GM21825 (cell line): ENCODE results near the gene DEGS1.
A peak's percentile ranks its signal among the peaks of the same experiment; 100 is the strongest.

Experiments used
- ATAC-seq: cut with Tn5 transposase; IDR thresholded peaks from one replicate; pipeline ENCODE4 v1.9.1; 2021; ENCODE audit warnings: mild to moderate bottlenecking, moderate library complexity; ENCODE audit not compliant: unreplicated experiment

The DEGS1 gene

GRCh38 chr1:224182866-224183590 is at the start of gene DEGS1:
TSS of gene DEGS1 (plus strand) at chr1:224183240. CDS start at chr1:224183337, 97 bp downstream.
- ATAC-seq, result peak; percentile 65

DNA sequence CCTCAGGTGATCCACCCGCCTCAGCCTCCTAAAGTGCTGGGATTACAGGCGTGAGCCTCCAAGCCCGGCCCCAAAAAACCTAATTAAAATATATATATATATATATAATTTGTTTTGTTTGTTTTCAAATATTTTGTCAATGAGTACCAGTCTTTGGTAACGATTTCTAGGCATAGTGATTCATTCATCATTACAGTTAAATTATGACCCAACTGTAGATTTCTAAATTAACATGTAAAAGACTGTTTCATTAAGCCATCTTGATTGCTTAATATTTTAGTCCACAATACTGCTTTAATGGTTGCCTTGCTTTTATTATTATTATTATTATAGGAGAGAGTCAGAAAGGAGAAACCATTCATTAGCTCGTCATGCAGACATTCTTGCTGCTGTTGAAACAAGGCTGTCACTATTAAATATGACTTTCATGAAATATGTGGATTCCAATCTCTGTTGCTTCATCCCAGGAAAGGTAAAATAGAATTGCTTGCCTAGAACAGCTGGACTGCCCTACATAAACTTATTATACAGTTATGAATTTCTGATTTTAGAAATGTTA is 49.2 kb upstream of the DEGS1 start:
- ATAC-seq, result no peak

DNA sequence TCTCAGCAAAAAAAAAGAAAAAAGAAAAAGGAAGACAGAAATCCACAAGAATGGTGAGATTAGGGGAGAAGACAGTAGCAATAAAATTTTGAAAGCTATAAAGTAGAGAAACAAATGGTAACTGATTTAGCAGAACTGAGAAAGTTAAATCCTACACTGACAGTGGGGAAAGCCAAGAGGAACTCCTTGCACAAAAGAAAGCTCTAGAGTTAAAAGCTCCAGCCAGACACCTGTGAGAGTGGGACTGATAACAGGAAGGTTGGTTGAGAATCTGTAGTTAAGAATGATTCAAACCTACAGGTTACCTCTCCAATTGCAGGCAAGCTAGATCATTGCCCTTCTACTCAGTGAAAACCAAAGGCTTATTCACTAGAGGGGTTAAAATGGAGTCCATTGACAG is 45.5 kb upstream of the DEGS1 start:
- no peak for ATAC-seq

GRCh38 chr1:224138198-224138597 is 44.8 kb upstream of the DEGS1 start:
- ATAC-seq, result no peak

- ATAC-seq, result no peak
These were observed 41.3 kb upstream of the DEGS1 start for GRCh38 chr1:224141693-224142092.

- ATAC-seq, result no peak
These were observed 33.3 kb upstream of the DEGS1 start for GRCh38 chr1:224149709-224150108.

GRCh38 chr1:224151117-224151516 is 31.9 kb upstream of the DEGS1 start:
- ATAC-seq, result no peak

GRCh38 chr1:224157316-224157715 is 25.7 kb upstream of the DEGS1 start:
- no peak for ATAC-seq

- no peak for ATAC-seq
These were observed 23.5 kb upstream of the DEGS1 start for GRCh38 chr1:224159541-224159940.

- no peak for ATAC-seq
These were observed 22.8 kb upstream of the DEGS1 start for GRCh38 chr1:224160171-224160682.

DNA sequence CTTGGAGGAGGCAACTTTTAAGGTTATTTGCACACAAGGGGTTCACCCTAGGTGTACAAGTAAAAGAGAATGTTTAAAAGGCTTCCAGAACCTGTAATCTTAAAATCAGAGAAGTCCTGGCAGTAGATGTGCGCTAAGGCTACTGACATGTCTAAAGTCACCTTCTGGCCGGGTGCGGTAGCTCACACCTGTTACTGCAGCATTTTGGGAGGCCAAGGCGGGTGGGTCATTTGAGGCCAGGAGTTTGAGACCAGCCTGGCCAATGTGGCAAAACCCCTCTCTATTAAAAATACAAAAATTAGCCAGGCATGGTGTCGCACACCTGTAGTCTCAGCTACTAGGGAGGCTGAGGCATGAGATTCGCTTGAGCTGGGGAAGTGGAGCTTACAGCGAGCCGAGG is 20.3 kb upstream of the DEGS1 start:
- ATAC-seq, result no peak

DNA sequence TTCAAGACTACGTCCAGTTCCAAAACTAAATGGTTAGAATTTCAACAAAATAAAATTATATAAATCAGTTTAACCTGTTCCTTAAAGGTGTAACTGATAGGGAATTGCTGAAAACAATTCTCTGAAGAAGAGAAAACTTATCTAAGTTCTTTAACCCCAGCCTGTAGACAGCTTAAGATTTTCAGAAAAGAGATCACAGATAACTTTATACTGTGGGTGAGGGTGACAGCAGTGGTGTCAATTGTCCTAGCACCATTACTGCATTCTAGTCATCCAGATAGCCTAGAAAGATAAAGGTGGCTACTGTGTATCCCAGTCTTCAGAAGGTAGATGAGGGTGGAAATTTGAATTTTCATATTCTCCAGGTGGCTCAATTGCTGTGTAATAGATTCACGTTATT is 19.7 kb upstream of the DEGS1 start:
- ATAC-seq, result no peak

DNA sequence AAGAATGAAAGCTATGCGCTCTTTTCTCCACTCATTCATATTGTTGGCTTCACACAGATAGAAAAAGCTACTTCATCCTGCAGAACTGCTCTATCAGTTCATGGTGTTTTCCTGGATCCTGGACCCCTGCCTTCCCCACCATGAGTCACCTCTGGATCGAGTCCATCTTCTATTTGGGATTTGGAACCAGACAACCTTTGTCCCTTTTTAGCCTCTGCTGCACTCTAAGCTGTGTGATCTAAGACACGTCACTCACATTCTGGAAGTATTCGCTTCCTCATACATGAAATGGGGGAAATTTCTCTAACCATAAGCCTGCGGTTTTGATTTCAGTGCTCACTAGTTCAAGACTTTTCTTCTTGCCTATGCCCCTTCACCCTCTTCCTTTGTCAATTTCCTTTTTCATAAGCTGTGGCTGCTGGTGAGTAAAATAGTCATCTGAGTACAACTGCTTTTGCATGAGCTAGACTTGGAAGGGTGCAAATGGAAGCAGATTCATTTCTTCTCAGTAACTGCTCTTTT is 14.1 kb upstream of the DEGS1 start:
- peak; percentile 95 for ATAC-seq

GRCh38 chr1:224169718-224170270 is 13.2 kb upstream of the DEGS1 start:
- no peak for ATAC-seq

DNA sequence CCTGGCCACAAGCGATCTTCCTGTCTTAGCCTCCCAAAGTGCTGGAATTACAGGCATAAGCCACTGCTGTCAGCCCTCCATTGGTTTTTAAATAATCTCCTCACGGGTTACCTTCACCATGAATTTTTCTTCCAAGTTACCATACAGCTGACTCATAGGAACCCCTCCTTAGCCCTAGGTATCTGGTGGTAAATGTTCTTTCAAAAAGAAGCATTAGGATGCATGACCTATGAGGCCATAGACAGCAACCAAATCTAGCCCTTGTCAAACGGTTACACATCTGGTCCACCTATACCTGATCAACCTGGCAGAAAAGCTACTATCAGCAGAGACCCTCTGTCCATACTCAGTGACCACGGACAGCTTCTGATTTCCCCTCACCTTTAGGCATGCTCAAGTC is 12.7 kb upstream of the DEGS1 start:
- ATAC-seq, result no peak

DNA sequence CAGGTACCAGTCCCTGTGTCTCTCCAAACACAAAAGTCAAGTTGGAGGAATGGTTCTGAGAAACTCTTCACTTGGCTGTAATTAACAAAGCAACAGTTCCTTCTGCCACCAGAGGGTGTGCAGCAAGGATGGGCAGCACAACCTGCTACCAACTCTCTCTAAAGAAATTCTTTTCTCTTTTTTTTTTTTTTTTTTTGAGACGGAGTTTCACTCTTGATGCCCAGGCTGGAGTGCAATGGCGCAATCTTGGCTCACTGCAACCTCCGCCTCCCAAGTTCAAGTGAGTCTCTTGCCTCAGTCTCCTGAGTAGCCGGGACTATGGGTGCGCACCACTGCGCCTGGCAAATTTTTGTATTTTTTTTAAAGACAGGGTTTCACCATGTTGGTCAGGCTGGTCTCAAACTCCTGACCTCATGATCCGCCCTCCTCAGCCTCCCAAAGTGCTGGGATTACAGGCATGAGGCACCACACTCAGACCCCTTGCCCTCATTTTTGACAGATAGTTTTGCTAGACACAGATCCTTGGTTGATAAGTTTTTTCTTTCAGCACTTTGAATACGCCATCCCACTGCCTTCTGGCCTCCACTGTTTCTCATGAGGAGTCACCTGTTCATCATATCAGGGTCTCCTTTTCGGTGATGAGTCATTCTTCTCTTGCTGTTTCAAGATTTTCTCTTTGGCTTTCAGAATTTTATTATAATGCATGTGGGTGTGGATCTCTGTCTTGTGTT is 12.1 kb upstream of the DEGS1 start:
- no peak for ATAC-seq

- no peak for ATAC-seq
These were observed 10.8 kb upstream of the DEGS1 start for GRCh38 chr1:224172229-224172628.

- ATAC-seq, result no peak
These were observed 9.5 kb upstream of the DEGS1 start for GRCh38 chr1:224173523-224173922.

DNA sequence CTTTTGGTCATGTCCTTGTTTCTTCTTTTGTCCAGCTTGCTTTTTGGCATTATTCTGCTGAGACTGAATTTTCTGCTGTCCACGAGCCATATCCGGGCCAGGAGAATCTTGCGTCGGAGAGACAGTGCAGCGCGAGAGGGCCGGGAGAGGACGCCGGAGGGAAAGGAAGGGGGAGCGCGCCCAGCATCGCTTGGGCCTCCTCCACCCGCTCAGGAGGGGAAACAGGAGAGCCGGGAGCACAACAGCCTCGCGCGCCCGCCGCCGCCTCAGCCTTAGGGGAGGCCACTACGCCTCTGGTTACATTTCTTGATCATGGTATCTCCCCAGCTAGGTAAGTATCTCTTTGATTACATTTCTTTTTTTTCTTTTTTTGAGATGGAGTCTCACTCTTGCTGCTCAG is 7.4 kb upstream of the DEGS1 start:
- no peak for ATAC-seq

GRCh38 chr1:224177356-224177999 is 5.6 kb upstream of the DEGS1 start:
- ATAC-seq, result no peak

GRCh38 chr1:224178894-224179293 is 4.1 kb upstream of the DEGS1 start:
- ATAC-seq, result no peak
